ENCODE measurements around the gene NAV3.

GRCh38 chr12:78007173-78007572 is 176.5 kb downstream of the NAV3 start:
- no peak for TF ChIP-seq POLR2AphosphoS5 (IDR thresholded peaks at IDR 0.05)
- TF ChIP-seq POLR2A (IDR thresholded peaks at IDR 0.05), result no peak
- TF ChIP-seq CTCF (IDR thresholded peaks at IDR 0.05), result no peak

Data from prostate gland (tissue), 2 donors.